H7 (cell line): ENCODE results near the gene MTX1. TPM values are rescaled to one million over a fixed set of nuclear protein-coding genes. Genes with fewer than 3 reads are reported as not detected.
A peak's percentile ranks its signal among the peaks of the same experiment; 100 is the strongest.

Experiments used
- DNase-seq: peaks from one replicate; pipeline ENCODE4 v3.0.0; 2012
- H3K27me3 ChIP-seq: 2 replicates; pipeline ENCODE4 v1.6.0; 2011; ENCODE audit warnings: mild to moderate bottlenecking, low read length; ENCODE audit not compliant: control insufficient read depth, insufficient read depth
- H3K36me3 ChIP-seq: replicated peaks from 2 replicates; pipeline ENCODE4 v1.5.1; 2011; ENCODE audit warnings: low read length; ENCODE audit not compliant: control insufficient read depth, insufficient read depth
- H3K4me3 ChIP-seq: 2 replicates; pipeline ENCODE4 v1.5.1; 2011; ENCODE audit warnings: low read depth, mild to moderate bottlenecking, control low read depth, low read length, moderate library complexity; ENCODE audit not compliant: insufficient read depth
- total RNA-seq: library from RNA; depleted of rRNA; stranded (reverse); fragments of >200 nt; shearing (Covaris generic); gene quantifications from 2 replicates; pipeline ENCODE4 v1.2.3, GENCODE V29; 2014; rRNA removed

MTX1 gene
- total RNA-seq, 1 experiment from 2014 or later = 221 TPM

- DNase-seq = peak; percentile 63
- Histone ChIP-seq H3K27me3 (peaks cover 14% of the 10 kb centered on the region), H3K4me3 (peak overlapping the region; percentile 87), H3K36me3 (no peaks in the 10 kb centered on the region; the same call in 1 of the 2 replicates)
Observed at GRCh38 chr1:155256058-155256852, 47.8 kb downstream of the MTX1 start.

- no peak for DNase-seq
- Histone ChIP-seq H3K36me3 (peaks cover 17% of the 10 kb centered on the region), H3K4me3 (no peak overlapping the region), H3K27me3 (no peaks in the 10 kb centered on the region)
Observed at GRCh38 chr1:155260276-155260675, 51.8 kb downstream of the MTX1 start.

- H3K36me3 ChIP-seq = peaks cover 26% of the 10 kb centered on the region
- no peak for DNase-seq
- no peaks in the 10 kb centered on the region for H3K27me3 ChIP-seq
- peak overlapping the region; percentile 91 for H3K4me3 ChIP-seq
Observed at GRCh38 chr1:155261493-155261851, 53.0 kb downstream of the MTX1 start.

GRCh38 chr1:155261852-155262673 is 53.6 kb downstream of the MTX1 start, which contains the start of gene SCAMP3:
Gene SCAMP3 (minus strand): TSS chr1:155262360. CDS start chr1:155262151, 209 bp downstream.
- Histone ChIP-seq H3K4me3 (peak within 1 kb of the TSS; percentile 91), H3K27me3 (no peaks in the 10 kb centered on the region), H3K36me3 (peaks cover 30% of the 10 kb centered on the region)
- DNase-seq = peak; percentile 98

- H3K36me3 ChIP-seq = peaks cover 38% of the 10 kb centered on the region
- no peak overlapping the region for H3K4me3 ChIP-seq
- H3K27me3 ChIP-seq = no peaks in the 10 kb centered on the region
- no peak for DNase-seq
Observed at GRCh38 chr1:155263067-155263466, 54.6 kb downstream of the MTX1 start.

Other genes with a start within 250 kb of the MTX1 start
- gene PYGO2, start 246.9 kb upstream of the MTX1 start, total RNA-seq = 52.6 and 62.8 TPM in 2 replicates
- 298 and 333 TPM in 2 replicates for gene SHC1, start 237.9 kb upstream of the MTX1 start, total RNA-seq
- 342 and 347 TPM in 2 replicates for gene CKS1B, start 234.0 kb upstream of the MTX1 start, total RNA-seq
- 152 and 177 TPM in 2 replicates for gene FLAD1, start 225.4 kb upstream of the MTX1 start, total RNA-seq
- gene LENEP, start 215.1 kb upstream of the MTX1 start, total RNA-seq = 0.21 and 1.00 TPM in 2 replicates
- 39.2 and 40.6 TPM in 2 replicates for gene ZBTB7B, start 205.9 kb upstream of the MTX1 start, total RNA-seq
- gene DCST2, start 174.9 kb upstream of the MTX1 start, total RNA-seq = 0.31 and 1.5 TPM in 2 replicates
- gene DCST1, start 174.9 kb upstream of the MTX1 start, total RNA-seq = not detected in 2 replicates
- 34.9 and 35.0 TPM in 2 replicates for gene ADAM15, start 157.4 kb upstream of the MTX1 start, total RNA-seq
- 59.5 and 59.6 TPM in 2 replicates for gene EFNA4, start 145.0 kb upstream of the MTX1 start, total RNA-seq
- gene EFNA3, start 129.9 kb upstream of the MTX1 start, total RNA-seq = 17.5 and 24.9 TPM in 2 replicates
- gene EFNA1, start 80.8 kb upstream of the MTX1 start, total RNA-seq = 4.9 and 6.4 TPM in 2 replicates
- 73.7 and 79.2 TPM in 2 replicates for gene SLC50A1, start 72.8 kb upstream of the MTX1 start, total RNA-seq
- 119 and 193 TPM in 2 replicates for gene DPM3, start 68.2 kb upstream of the MTX1 start, total RNA-seq
- gene KRTCAP2, start 35.4 kb upstream of the MTX1 start, total RNA-seq = 165 and 204 TPM in 2 replicates
- 9.9 and 11.1 TPM in 2 replicates for gene TRIM46, start 34.8 kb upstream of the MTX1 start, total RNA-seq
- 14.9 and 21.5 TPM in 2 replicates for gene THBS3, start 798 bp upstream of the MTX1 start, total RNA-seq
- 9.4 and 14.7 TPM in 2 replicates for gene ENTREP3, start 46.8 kb downstream of the MTX1 start, total RNA-seq
- gene SCAMP3, start 53.7 kb downstream of the MTX1 start, total RNA-seq = 59.4 and 61.4 TPM in 2 replicates
- gene CLK2, start 64.8 kb downstream of the MTX1 start, total RNA-seq = 38.7 and 48.6 TPM in 2 replicates
- 5.1 and 7.7 TPM in 2 replicates for gene HCN3, start 68.8 kb downstream of the MTX1 start, total RNA-seq
- 1.00 and 2.2 TPM in 2 replicates for gene PKLR, start 92.7 kb downstream of the MTX1 start, total RNA-seq
- gene FDPS, start 100.2 kb downstream of the MTX1 start, total RNA-seq = 309 and 339 TPM in 2 replicates
- gene RUSC1, start 112.2 kb downstream of the MTX1 start, total RNA-seq = 85.2 and 93.8 TPM in 2 replicates